Heart left ventricle (tissue), 16 donors: ENCODE results near the gene RAB7B. TPM values are rescaled to one million over a fixed set of nuclear protein-coding genes. Genes with fewer than 3 reads are reported as not detected.

Experiments used
- ATAC-seq, 4 donors: fragments of 200-7000 bp; cut with Tn5 transposase; one replicate each; pipeline ENCODE4 v1.9.1; 2020 to 2022; ENCODE audit warnings: moderate library complexity in 4 of 4, mild to moderate bottlenecking in 3 of 4, moderate number of reproducible peaks in 1 of 4
- DNase-seq, 5 donors: peaks; one replicate each; pipeline ENCODE4 v3.0.0-alpha.2; 2020
- H3K27ac ChIP-seq, 12 donors: fragments of 200-600 bp; sonication (generic) in 4 of 12; one replicate each; pipeline versions ENCODE4 v1.5.0 to v1.8.0; 2016 to 2022; ENCODE audit warnings: mild to moderate bottlenecking in 2 of 12
- H3K27me3 ChIP-seq, 9 donors: fragments of 200-600 bp; sonication (generic) in 2 of 9; one replicate each; pipeline versions ENCODE4 v1.5.1 to v1.8.0; 2016 to 2022; ENCODE audit warnings: mild to moderate bottlenecking in 3 of 9
- H3K36me3 ChIP-seq, 9 donors: fragments of 200-600 bp; sonication (generic) in 2 of 9; one replicate each; pipeline versions ENCODE4 v1.5.0 to v1.8.0; 2018 to 2022; ENCODE audit warnings: mild to moderate bottlenecking in 2 of 9
- H3K4me1 ChIP-seq, 12 donors: fragments of 200-600 bp; sonication (generic) in 4 of 12; one replicate each; pipeline versions ENCODE4 v1.5.0 to v1.8.0; 2016 to 2022; ENCODE audit warnings: mild to moderate bottlenecking in 3 of 12
- H3K4me3 ChIP-seq, 12 donors: fragments of 200-600 bp; sonication (generic) in 4 of 12; one replicate each; pipeline versions ENCODE4 v1.5.0 to v1.8.0; 2017 to 2022; ENCODE audit warnings: mild to moderate bottlenecking in 9 of 12, moderate library complexity in 4 of 12
- H3K9me3 ChIP-seq, 12 donors: fragments of 200-600 bp; sonication (generic) in 4 of 12; one replicate each; pipeline versions ENCODE4 v1.5.0 to v1.8.0; 2016 to 2022; ENCODE audit warnings: mild to moderate bottlenecking in 1 of 12
- POLR2A ChIP-seq, 2 donors: fragments of 450-650 bp; IDR thresholded peaks; one replicate each; pipeline ENCODE4 v1.6.1; 2017; ENCODE audit warnings: antibody characterized with exemption in 2 of 2, mild to moderate bottlenecking in 2 of 2, moderate library complexity in 2 of 2
- WGBS, 4 donors: extraction: QIAGEN DNeasy Blood & Tissue Kit in 2 of 4; methylation state at CpG; one replicate each; pipeline versions ENCODE4 v1.1.5 to v1.1.7; 2013 to 2018; 5-methylcytosine and 5-hydroxymethylcytosine counted together
- intact Hi-C, 10 donors: fragments of 100-400 bp; cut with DNase I; formaldehyde crosslinking; loops; one replicate each; pipeline versions ENCODE4 v1.11.1 to v1.14.2; 2022
- polyA plus RNA-seq, 2 donors: library from polyadenylated mRNA; stranded (reverse); fragments of 200-250 nt; gene quantifications; one replicate each; pipeline ENCODE4 v1.2.3, GENCODE V29; 2013
- total RNA-seq, 9 donors: library from RNA; depleted of rRNA in 2 of 9; stranded (reverse); fragments of >200 nt in 2 of 9; fragmentation: NEBNext Ultra II Directional in 3 of 9; extraction: Animal tissue kit (Norgen Biotek cat#: 25700) in 3 of 9; gene quantifications; one replicate each; pipeline versions ENCODE4 v1.1.0 to v1.2.4, GENCODE V29; 2016 to 2023
- TF ChIP-seq, protein P1 (sequence below), 12 donors: fragments of 200-600 bp; sonication (generic) in 4 of 12; IDR thresholded peaks; one replicate each; pipeline versions ENCODE4 v1.5.0 to v1.8.0; 2018 to 2022; ENCODE audit warnings: antibody characterized with exemption in 12 of 12, mild to moderate bottlenecking in 5 of 12
- donor health status: ischemic (EF 13 %, LVEDD 7.1; RV severe dilation, severe dysfunction).
- donor health status: healthy with polysubstance abuse.
- donor health status: DM: no; HTN: yes; CAD: no.
- donor health status: DM: no; HTN: no; CAD: no.
- donor health status: ischemic (EF 25% LVEDD 6.9; RV normal size, moderate dysfunction).
- donor health status: ischemic (EF 25% LVEDD 5.7; RV mildly dilated, moderate dysfunction).
- donor health status: healthy.
- donor health status: DM: yes; HTN: yes; CAD: no.
- donor health status: ischemic (EF 35%, LVEDD 5.7; RV mildly dilated, moderate dysfunction).
- donor health status: nonischemic (EF 11% LVEDD 7.7; RV severe dilation, severe dysfunction).
- donor health status: DM: yes; HTN: yes; CAD: no.
- donor health status: PGD.
- donor health status: ischemic (EF 29% LVEDD 5.4; RV normal size, mild dysfunction).
- donor health status: nonischemic (EF 23%, LVEDD 6.1; RV moderate dilation, normal function).

RAB7B gene
- total and polyA plus RNA-seq, 11 donors, result 0.31 to 11.1 (median 1.1) TPM

DNA sequence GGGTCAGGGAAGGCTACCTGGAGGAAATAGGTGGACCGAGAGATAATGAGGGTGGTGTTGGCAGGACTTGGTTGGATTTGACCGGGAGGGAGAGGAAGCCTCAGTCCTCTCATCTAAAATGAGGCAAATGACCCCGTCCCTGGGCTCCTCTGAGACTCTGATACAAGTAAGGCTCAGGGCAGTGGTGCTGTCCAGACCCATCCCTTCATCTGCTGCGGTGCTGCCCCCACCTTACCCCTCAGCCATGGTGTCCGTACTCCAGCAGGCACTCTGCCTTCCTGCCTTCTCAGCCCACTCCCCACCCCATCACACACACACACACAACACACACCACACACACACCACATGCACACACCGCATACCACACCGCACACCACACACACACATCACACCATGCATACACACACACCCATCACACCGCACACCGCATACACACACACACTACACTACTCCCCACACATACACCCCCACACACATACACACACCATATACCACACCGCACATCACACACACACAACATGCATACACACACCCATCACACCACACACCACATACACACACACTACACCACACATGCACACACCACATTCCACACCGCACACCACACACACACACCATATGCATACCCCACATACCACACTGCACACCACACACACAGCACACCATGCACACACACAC lies 30.6 kb downstream of the RAB7B start:
- intact Hi-C loops, result loop anchor here in 3 of 10 donors (2.0 to 10.0 kb wide), 2 partner anchors 28 to 298 kb away; no protein-coding TSS in a partner anchor
- Histone ChIP-seq H3K36me3 (no peaks in the 10 kb centered on the region), H3K9me3 (no peaks in the 10 kb centered on the region), H3K27me3 (no peaks in the 10 kb centered on the region), H3K4me1 (peaks cover 0 to 43% (median 17%) of the 10 kb centered on the region in 12 donors), H3K27ac (peak overlapping the region in 1 of 12 donors; percentile 57), H3K4me3 (no peak overlapping the region)
- 68 to 74% (median 71%) methylated on average over 11 of the region's 11 CpGs for WGBS, 4 donors
- no peak for DNase-seq
- ATAC-seq, result peak in 1 of 4 donors; percentile 12
- TF ChIP-seq POLR2A (IDR thresholded peaks at IDR 0.05), result no peak
- TF ChIP-seq, protein P1, sequence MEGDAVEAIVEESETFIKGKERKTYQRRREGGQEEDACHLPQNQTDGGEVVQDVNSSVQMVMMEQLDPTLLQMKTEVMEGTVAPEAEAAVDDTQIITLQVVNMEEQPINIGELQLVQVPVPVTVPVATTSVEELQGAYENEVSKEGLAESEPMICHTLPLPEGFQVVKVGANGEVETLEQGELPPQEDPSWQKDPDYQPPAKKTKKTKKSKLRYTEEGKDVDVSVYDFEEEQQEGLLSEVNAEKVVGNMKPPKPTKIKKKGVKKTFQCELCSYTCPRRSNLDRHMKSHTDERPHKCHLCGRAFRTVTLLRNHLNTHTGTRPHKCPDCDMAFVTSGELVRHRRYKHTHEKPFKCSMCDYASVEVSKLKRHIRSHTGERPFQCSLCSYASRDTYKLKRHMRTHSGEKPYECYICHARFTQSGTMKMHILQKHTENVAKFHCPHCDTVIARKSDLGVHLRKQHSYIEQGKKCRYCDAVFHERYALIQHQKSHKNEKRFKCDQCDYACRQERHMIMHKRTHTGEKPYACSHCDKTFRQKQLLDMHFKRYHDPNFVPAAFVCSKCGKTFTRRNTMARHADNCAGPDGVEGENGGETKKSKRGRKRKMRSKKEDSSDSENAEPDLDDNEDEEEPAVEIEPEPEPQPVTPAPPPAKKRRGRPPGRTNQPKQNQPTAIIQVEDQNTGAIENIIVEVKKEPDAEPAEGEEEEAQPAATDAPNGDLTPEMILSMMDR (IDR thresholded peaks at IDR 0.05), result no peak

DNA sequence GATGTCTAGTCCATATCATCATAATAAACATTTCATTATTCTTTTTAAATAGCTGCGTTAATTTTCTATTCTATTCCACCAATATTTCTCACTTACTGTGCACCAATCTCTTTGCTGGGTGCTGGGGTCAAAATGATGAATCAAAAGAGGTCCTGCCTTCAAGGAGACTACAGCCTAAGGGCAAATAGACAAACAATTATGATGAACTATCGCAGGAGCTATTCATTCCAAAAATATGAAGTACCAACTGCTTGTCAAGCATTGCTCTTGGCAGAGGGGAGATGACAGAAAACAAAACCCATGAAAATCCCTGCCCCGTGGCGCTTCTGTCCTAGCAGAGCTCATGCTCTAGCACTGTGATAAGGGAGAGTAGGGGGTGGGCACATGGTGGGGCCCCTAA lies 31.1 kb downstream of the RAB7B start:
- WGBS, 4 donors, result 55 to 66% (median 58%) methylated on average over 4 of the region's 4 CpGs
- no peaks in the 10 kb centered on the region for H3K27me3 ChIP-seq
- no peaks in the 10 kb centered on the region for H3K36me3 ChIP-seq
- H3K9me3 ChIP-seq, result no peaks in the 10 kb centered on the region
- intact Hi-C loops, result loop anchor here in 3 of 10 donors (2.0 to 10.0 kb wide), 2 partner anchors 27 to 297 kb away; no protein-coding TSS in a partner anchor
- H3K4me3 ChIP-seq, result no peak overlapping the region
- TF ChIP-seq POLR2A (IDR thresholded peaks at IDR 0.05), result no peak
- TF ChIP-seq, protein P1 (IDR thresholded peaks at IDR 0.05), result no peak
- H3K27ac ChIP-seq, result peak overlapping the region in 2 of 12 donors; percentile 20 to 57
- ATAC-seq, result no peak
- H3K4me1 ChIP-seq, result peaks cover 0 to 39% (median 16%) of the 10 kb centered on the region in 12 donors
- no peak for DNase-seq

DNA sequence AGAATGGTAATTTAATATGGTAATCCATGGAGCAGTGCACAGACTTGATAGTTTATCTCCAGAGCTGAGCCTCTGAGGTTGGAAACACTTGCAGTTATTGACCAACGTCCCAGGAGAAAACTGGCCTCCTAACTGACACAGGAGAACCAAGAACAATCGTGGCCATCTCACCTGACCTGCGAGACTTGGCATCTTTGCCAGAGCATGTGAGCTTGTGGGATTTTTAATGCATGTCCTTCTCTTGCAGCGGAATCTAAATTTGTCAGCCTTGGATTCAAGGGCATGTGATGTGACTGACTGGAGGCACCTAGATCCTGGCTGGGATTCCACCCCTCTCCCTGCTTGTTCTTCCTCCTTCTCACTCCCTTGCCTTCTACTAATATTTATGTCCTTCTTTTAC lies 32.1 kb downstream of the RAB7B start:
- Histone ChIP-seq H3K4me3 (no peak overlapping the region), H3K27me3 (no peaks in the 10 kb centered on the region), H3K4me1 (peaks cover 0 to 29% (median 9%) of the 10 kb centered on the region in 12 donors), H3K9me3 (no peaks in the 10 kb centered on the region), H3K36me3 (no peaks in the 10 kb centered on the region), H3K27ac (peak overlapping the region in 3 of 12 donors; percentile 5 to 57 (median 17))
- DNase-seq (no peak), ATAC-seq (no peak)
- intact Hi-C loops, result loop anchor here in 2 of 10 donors (10.0 kb wide), 1 partner anchor 296 kb away; no protein-coding TSS in a partner anchor
- WGBS, 4 donors, result 52 to 59% (median 55%) methylated on average over 4 of the region's 4 CpGs
- no peak for TF ChIP-seq POLR2A (IDR thresholded peaks at IDR 0.05)
- TF ChIP-seq, protein P1 (IDR thresholded peaks at IDR 0.05), result no peak

DNA sequence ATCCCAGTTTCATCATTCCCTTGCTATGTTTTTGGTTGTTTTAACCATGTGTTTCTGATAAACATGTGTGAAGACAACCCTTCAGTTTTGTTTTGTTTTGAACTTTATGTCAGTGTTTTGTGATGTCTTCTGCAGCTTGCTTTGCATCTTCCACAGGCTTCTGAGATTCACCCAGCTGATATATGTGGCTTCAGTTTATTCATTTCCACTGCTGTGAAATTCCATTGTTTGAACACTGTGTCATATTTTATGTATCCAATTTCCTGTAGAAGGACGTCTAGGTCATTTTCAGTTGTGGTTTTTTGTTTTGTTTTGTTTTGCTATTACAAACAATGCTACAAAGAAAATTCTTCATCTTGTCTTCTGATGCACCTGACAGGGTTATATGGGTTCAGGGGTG lies 32.7 kb downstream of the RAB7B start:
- H3K4me1 ChIP-seq, result peaks cover 0 to 23% (median 4%) of the 10 kb centered on the region in 12 donors
- WGBS, 4 donors, result 38 to 54% (median 46%) methylated on average over 1 of the region's 1 CpG
- no peaks in the 10 kb centered on the region for H3K36me3 ChIP-seq
- DNase-seq, result no peak
- H3K4me3 ChIP-seq, result no peak overlapping the region
- intact Hi-C loops, result loop anchor here in 2 of 10 donors (10.0 kb wide), 1 partner anchor 296 kb away; no protein-coding TSS in a partner anchor
- TF ChIP-seq, protein P1 (IDR thresholded peaks at IDR 0.05), result no peak
- TF ChIP-seq POLR2A (IDR thresholded peaks at IDR 0.05), result no peak
- H3K27me3 ChIP-seq, result no peaks in the 10 kb centered on the region
- H3K9me3 ChIP-seq, result no peaks in the 10 kb centered on the region
- no peak overlapping the region for H3K27ac ChIP-seq
- no peak for ATAC-seq
